ENCODE results near the gene BOK. TPM values are rescaled to one million over a fixed set of nuclear protein-coding genes. Genes with fewer than 3 reads are reported as not detected.

Gene BOK
- total and polyA plus RNA-seq, 2 of the 13 experiments (the other 11 are each of a cell fraction or from before 2014, with no cell fraction given) = 35.5 to 39.2 TPM

- TF ChIP-seq NFAT5 (CRISPR knock-in tag; IDR thresholded peaks at IDR 0.05) (no peak), ZNF784 (CRISPR knock-in tag; IDR thresholded peaks at IDR 0.05; ENCODE audit: borderline replicate concordance) (no peak), ZSCAN21 (CRISPR knock-in tag; IDR thresholded peaks at IDR 0.05; ENCODE audit: borderline replicate concordance) (no peak), ZNF264 (CRISPR knock-in tag; IDR thresholded peaks at IDR 0.05) (no peak), ELF3 (CRISPR knock-in tag; IDR thresholded peaks at IDR 0.05) (no peak)
- TF ChIP-seq, protein P1, sequence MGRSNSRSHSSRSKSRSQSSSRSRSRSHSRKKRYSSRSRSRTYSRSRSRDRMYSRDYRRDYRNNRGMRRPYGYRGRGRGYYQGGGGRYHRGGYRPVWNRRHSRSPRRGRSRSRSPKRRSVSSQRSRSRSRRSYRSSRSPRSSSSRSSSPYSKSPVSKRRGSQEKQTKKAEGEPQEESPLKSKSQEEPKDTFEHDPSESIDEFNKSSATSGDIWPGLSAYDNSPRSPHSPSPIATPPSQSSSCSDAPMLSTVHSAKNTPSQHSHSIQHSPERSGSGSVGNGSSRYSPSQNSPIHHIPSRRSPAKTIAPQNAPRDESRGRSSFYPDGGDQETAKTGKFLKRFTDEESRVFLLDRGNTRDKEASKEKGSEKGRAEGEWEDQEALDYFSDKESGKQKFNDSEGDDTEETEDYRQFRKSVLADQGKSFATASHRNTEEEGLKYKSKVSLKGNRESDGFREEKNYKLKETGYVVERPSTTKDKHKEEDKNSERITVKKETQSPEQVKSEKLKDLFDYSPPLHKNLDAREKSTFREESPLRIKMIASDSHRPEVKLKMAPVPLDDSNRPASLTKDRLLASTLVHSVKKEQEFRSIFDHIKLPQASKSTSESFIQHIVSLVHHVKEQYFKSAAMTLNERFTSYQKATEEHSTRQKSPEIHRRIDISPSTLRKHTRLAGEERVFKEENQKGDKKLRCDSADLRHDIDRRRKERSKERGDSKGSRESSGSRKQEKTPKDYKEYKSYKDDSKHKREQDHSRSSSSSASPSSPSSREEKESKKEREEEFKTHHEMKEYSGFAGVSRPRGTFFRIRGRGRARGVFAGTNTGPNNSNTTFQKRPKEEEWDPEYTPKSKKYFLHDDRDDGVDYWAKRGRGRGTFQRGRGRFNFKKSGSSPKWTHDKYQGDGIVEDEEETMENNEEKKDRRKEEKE (IDR thresholded peaks at IDR 0.05) = no peak
Observed at GRCh38 chr2:241540401-241540770, 18.2 kb upstream of the BOK start (continued).
